GM12891 (cell line): Measurements from ENCODE around the gene TENM3.

Experiments
- PAX5 ChIP-seq: IDR thresholded peaks from 2 replicates; pipeline ENCODE4 v1.6.1; 2011; ENCODE audit warnings: low read length, moderate library complexity, mild to moderate bottlenecking; ENCODE audit not compliant: insufficient read depth, severe bottlenecking
- POLR2A ChIP-seq: IDR thresholded peaks from 2 replicates; pipeline ENCODE4 v1.6.1; 2011; ENCODE audit warnings: low read depth, low read length, control low read depth
- POLR2AphosphoS5 ChIP-seq: IDR thresholded peaks from 2 replicates; pipeline ENCODE4 v1.6.1; 2011; ENCODE audit warnings: low read depth, low read length, control low read depth
- SPI1 ChIP-seq: IDR thresholded peaks from 2 replicates; pipeline ENCODE4 v1.6.1; 2011; ENCODE audit warnings: low read depth, low read length, control low read depth
- TAF1 ChIP-seq: IDR thresholded peaks from 2 replicates; pipeline ENCODE4 v1.6.1; 2011; ENCODE audit warnings: low read depth, low read length, control low read depth

GRCh38 chr4:182648766-182649165, 405.6 kb downstream of the TENM3 start:
- TF ChIP-seq POLR2A (no peak), TAF1 (no peak), POLR2AphosphoS5 (no peak), SPI1 (no peak), PAX5 (no peak)
